ENCODE measurements around the gene HSF2BP. TPM values are rescaled to one million over a fixed set of nuclear protein-coding genes. Genes with fewer than 3 reads are reported as not detected.

HSF2BP gene
- polyA plus RNA-seq, 1 donor, result 3.0 TPM

Other genes starting within 250 kb of the HSF2BP start
- 3.8 TPM for gene SIK1, start 232.4 kb downstream of the HSF2BP start, polyA plus RNA-seq (ENCODE audit: insufficient read length)
- gene RRP1B, start 72 bp upstream of the HSF2BP start, polyA plus RNA-seq (ENCODE audit: insufficient read length), result 33.7 TPM
- gene PDXK, start 59.6 kb upstream of the HSF2BP start, polyA plus RNA-seq (ENCODE audit: insufficient read length), result 80.2 TPM
- 34.9 TPM for gene CSTB, start 116.8 kb upstream of the HSF2BP start, polyA plus RNA-seq (ENCODE audit: insufficient read length)
- gene RRP1, start 130.1 kb upstream of the HSF2BP start, polyA plus RNA-seq (ENCODE audit: insufficient read length), result 29.0 TPM
- 70.7 TPM for gene AGPAT3, start 205.7 kb upstream of the HSF2BP start, polyA plus RNA-seq (ENCODE audit: insufficient read length)